ENCODE results near the gene SIN3A. TPM values are rescaled to one million over a fixed set of nuclear protein-coding genes. Genes with fewer than 3 reads are reported as not detected.

Gene SIN3A
- total and polyA plus RNA-seq, 9 of the 15 experiments (the other 6 are each of a cell fraction or from before 2014, with no cell fraction given), result 11.1 to 70.3 (median 25.3) TPM

DNA sequence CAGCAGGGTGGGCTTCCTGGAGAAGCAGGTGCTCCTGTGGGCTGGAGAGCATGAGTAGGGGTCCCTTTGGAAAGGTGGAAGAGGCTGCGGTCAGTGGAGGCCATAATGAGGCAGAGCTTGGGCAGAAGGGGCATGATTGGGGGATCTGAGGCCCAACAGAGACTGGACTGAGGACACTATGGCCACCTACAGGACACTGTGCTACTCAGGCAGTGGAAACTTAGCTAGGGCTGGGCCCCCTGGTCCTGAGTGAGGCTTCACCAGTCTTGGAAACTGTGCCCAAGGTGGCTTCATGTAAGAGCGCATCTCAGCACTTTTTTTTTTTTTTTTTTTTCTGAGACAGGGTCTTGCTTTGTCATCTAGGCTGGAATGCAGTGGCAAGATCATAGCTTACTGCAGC lies 121.9 kb downstream of the SIN3A start:
- Histone ChIP-seq H3K9ac (ENCODE audit: insufficient read depth in 1 of 2, low read depth in 2 of 2, low read length in 2 of 2) (no peak overlapping the region), H3K9me3 (replicated peaks; ENCODE audit: control insufficient read depth, insufficient read depth, low read depth, low read length) (no peaks in the 10 kb centered on the region), H3K27ac (ENCODE audit: extremely low read depth, low read depth, low read length) (no peak overlapping the region)

GRCh38 chr15:75328493-75329314 lies 122.8 kb downstream of the SIN3A start:
- no peaks in the 10 kb centered on the region for H3K36me3 ChIP-seq (ENCODE audit: control insufficient read depth, insufficient read depth, low read length)
- no peak overlapping the region for H3K4me2 ChIP-seq (ENCODE audit: insufficient read depth, low read length)
- H2AFZ ChIP-seq (ENCODE audit: low read depth, low read length), result no peak overlapping the region
- no peaks in the 10 kb centered on the region for H4K20me1 ChIP-seq (replicated peaks; ENCODE audit: control insufficient read depth, insufficient read depth, low read length)
- ATAC-seq (peak; percentile 79), FAIRE-seq (no peak), DNase-seq (ENCODE audit: extremely low read depth in 1 of 4, low spot score in 3 of 4) (peak in 1 of 4 experiments; percentile 16)
- in situ Hi-C loops (cut with MboI) (loop anchor here (10.0 kb wide), 1 partner anchor 786 kb away; no protein-coding TSS in a partner anchor), intact Hi-C loops (cut with micrococcal nuclease) (no loop called here)
- WGBS (ENCODE audit: insufficient coverage, low coverage, missing lambda C conversion rate), result 42% methylated on average over 9 of the region's 10 CpGs
- H3K9me3 ChIP-seq (replicated peaks; ENCODE audit: control insufficient read depth, insufficient read depth, low read depth, low read length), result no peaks in the 10 kb centered on the region
- no peak overlapping the region for H3K27ac ChIP-seq (ENCODE audit: extremely low read depth, low read depth, low read length)
- H3K9ac ChIP-seq (ENCODE audit: insufficient read depth in 1 of 2, low read depth in 2 of 2, low read length in 2 of 2), result peak overlapping the region in 1 of 2 experiments; percentile 45; a peak in 1 of 4 replicates
- BruUV-seq (replicated peaks), result no TSS peak
- H3K27me3 ChIP-seq (ENCODE audit: control insufficient read depth in 2 of 2, insufficient read depth in 2 of 2, low read length in 2 of 2), result no peaks in the 10 kb centered on the region
- POLR2A ChIA-PET, result interaction anchor here (0.6 to 0.7 kb wide), 2 partner anchors 263 to 356 kb away, joined by 3 read pairs; no protein-coding TSS in a partner anchor
- CTCF ChIA-PET (ENCODE audit: low intra/inter-chr PET ratio), result interaction anchor here (1.0 kb wide), 1 partner anchor 355 kb away, joined by 3 read pairs; no protein-coding TSS in a partner anchor
- H3K79me2 ChIP-seq (ENCODE audit: control insufficient read depth, insufficient read depth, low read length), result no peaks in the 10 kb centered on the region
- no peaks in the 10 kb centered on the region for H3K9me1 ChIP-seq (ENCODE audit: control insufficient read depth, insufficient read depth, low read length)
- H3K4me3 ChIP-seq, result no peak overlapping the region
- no peaks in the 10 kb centered on the region; a peak in 1 of 5 replicates for H3K4me1 ChIP-seq (replicated peaks in 1 of 2; ENCODE audit: control insufficient read depth in 2 of 2, insufficient read depth in 2 of 2, low read length in 2 of 2)
- TF ChIP-seq RAD21 (CRISPR knock-in tag; conservative IDR thresholded peaks at IDR 0.05 in 1 of 2, IDR thresholded peaks at IDR 0.05 in 1 of 2) (peak in 1 of 2 experiments; percentile 36; a peak in 2 of 4 replicates), KDM4B (IDR thresholded peaks at IDR 0.05; ENCODE audit: borderline replicate concordance in 2 of 2, low read depth in 1 of 2) (no peak), ZNF124 (CRISPR knock-in tag; IDR thresholded peaks at IDR 0.05) (no peak), COPS2 (conservative IDR thresholded peaks at IDR 0.05) (no peak), STAT5B (CRISPR knock-in tag; IDR thresholded peaks at IDR 0.05) (no peak), HMG20A (CRISPR knock-in tag; conservative IDR thresholded peaks at IDR 0.05) (no peak), TAF15 (IDR thresholded peaks at IDR 0.05; ENCODE audit: low read depth, low read length) (no peak)
- TF ChIP-seq, protein P1, sequence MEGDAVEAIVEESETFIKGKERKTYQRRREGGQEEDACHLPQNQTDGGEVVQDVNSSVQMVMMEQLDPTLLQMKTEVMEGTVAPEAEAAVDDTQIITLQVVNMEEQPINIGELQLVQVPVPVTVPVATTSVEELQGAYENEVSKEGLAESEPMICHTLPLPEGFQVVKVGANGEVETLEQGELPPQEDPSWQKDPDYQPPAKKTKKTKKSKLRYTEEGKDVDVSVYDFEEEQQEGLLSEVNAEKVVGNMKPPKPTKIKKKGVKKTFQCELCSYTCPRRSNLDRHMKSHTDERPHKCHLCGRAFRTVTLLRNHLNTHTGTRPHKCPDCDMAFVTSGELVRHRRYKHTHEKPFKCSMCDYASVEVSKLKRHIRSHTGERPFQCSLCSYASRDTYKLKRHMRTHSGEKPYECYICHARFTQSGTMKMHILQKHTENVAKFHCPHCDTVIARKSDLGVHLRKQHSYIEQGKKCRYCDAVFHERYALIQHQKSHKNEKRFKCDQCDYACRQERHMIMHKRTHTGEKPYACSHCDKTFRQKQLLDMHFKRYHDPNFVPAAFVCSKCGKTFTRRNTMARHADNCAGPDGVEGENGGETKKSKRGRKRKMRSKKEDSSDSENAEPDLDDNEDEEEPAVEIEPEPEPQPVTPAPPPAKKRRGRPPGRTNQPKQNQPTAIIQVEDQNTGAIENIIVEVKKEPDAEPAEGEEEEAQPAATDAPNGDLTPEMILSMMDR (IDR thresholded peaks at IDR 0.05 in 2 of 3, conservative IDR thresholded peaks at IDR 0.05 in 1 of 3; ENCODE audit: insufficient read depth in 2 of 3, low read depth in 1 of 3, low read length in 3 of 3), result peak; percentile 20 to 33 (median 28); a peak in 3 of 6 replicates

More for the DNA sequence above, 121.9 kb downstream of the SIN3A start:
- Histone ChIP-seq H2AFZ (ENCODE audit: low read depth, low read length) (no peak overlapping the region), H3K36me3 (ENCODE audit: control insufficient read depth, insufficient read depth, low read length) (no peaks in the 10 kb centered on the region), H3K9me1 (ENCODE audit: control insufficient read depth, insufficient read depth, low read length) (no peaks in the 10 kb centered on the region), H3K27me3 (ENCODE audit: control insufficient read depth in 2 of 2, insufficient read depth in 2 of 2, low read length in 2 of 2) (no peaks in the 10 kb centered on the region), H4K20me1 (replicated peaks; ENCODE audit: control insufficient read depth, insufficient read depth, low read length) (no peaks in the 10 kb centered on the region), H3K4me1 (replicated peaks in 1 of 2; ENCODE audit: control insufficient read depth in 2 of 2, insufficient read depth in 2 of 2, low read length in 2 of 2) (no peaks in the 10 kb centered on the region; a peak in 1 of 5 replicates), H3K4me2 (ENCODE audit: insufficient read depth, low read length) (no peak overlapping the region), H3K79me2 (ENCODE audit: control insufficient read depth, insufficient read depth, low read length) (no peaks in the 10 kb centered on the region), H3K4me3 (no peak overlapping the region)
- BruUV-seq (replicated peaks), result no TSS peak
- CTCF ChIA-PET (ENCODE audit: low intra/inter-chr PET ratio), result interaction anchor here (0.7 kb wide), 1 partner anchor 472 kb away, joined by 3 read pairs; no protein-coding TSS in a partner anchor
- DNase-seq (ENCODE audit: extremely low read depth in 1 of 4, low spot score in 3 of 4) (no peak), ATAC-seq (peak; percentile 75), FAIRE-seq (no peak)
- 50% methylated on average over 1 of the region's 2 CpGs for WGBS (ENCODE audit: insufficient coverage, low coverage, missing lambda C conversion rate)
- TF ChIP-seq ZNF197 (CRISPR knock-in tag; IDR thresholded peaks at IDR 0.05; ENCODE audit: low read depth) (no peak), SMARCB1 (IDR thresholded peaks at IDR 0.05; ENCODE audit: insufficient read length, low read depth) (no peak), SIX5 (IDR thresholded peaks at IDR 0.05; ENCODE audit: borderline replicate concordance in 1 of 2, insufficient read depth in 1 of 2, low read depth in 1 of 2, low read length in 2 of 2) (no peak), ZNF134 (CRISPR knock-in tag; conservative IDR thresholded peaks at IDR 0.05) (no peak)
- intact Hi-C loops (cut with micrococcal nuclease), result no loop called here
- in situ Hi-C loops (cut with MboI), result loop anchor here (10.0 kb wide), 1 partner anchor 785 kb away; no protein-coding TSS in a partner anchor
- POLR2A ChIA-PET, result interaction anchor here (0.7 kb wide), 1 partner anchor 262 kb away, joined by 3 read pairs; no protein-coding TSS in a partner anchor

All from K562 (cell line).